Dermis microvascular lymphatic vessel endothelial cell (primary cell): Measurements from ENCODE around the gene NAT14. TPM values are rescaled to one million over a fixed set of nuclear protein-coding genes. Genes with fewer than 3 reads are reported as not detected.

Experiments
- DNase-seq, 2 donors: peaks; one replicate each; pipeline versions ENCODE4 v3.0.0 to v3.0.0-alpha.2; 2010; ENCODE audit warnings: low read depth in 2 of 2
- total RNA-seq: library from RNA; depleted of rRNA; stranded (reverse); fragments of >200 nt; gene quantifications from 2 replicates; pipeline ENCODE4 v1.2.1, GENCODE V29; 2014

Gene NAT14
- total RNA-seq, 1 donor from 2014 or later, result 8.9 TPM

- DNase-seq, result no peak
These were observed 50.4 kb downstream of the NAT14 start for GRCh38 chr19:55535173-55535964.

GRCh38 chr19:55535965-55536350 lies 51.0 kb downstream of the NAT14 start:
- no peak for DNase-seq

- DNase-seq, result no peak
These were observed 51.4 kb downstream of the NAT14 start for GRCh38 chr19:55536366-55536765.

Other genes with a start within 250 kb of the NAT14 start
- gene PPP6R1, start 226.2 kb upstream of the NAT14 start, total RNA-seq, result 19.9 and 34.9 TPM in 2 replicates
- gene HSPBP1, start 205.1 kb upstream of the NAT14 start, total RNA-seq, result 19.9 and 26.8 TPM in 2 replicates
- 0.39 and 1.3 TPM in 2 replicates for gene BRSK1, start 201.2 kb upstream of the NAT14 start, total RNA-seq
- not detected in 2 replicates for gene TMEM150B, start 159.8 kb upstream of the NAT14 start, total RNA-seq
- gene KMT5C, start 145.3 kb upstream of the NAT14 start, total RNA-seq, result 3.2 and 4.6 TPM in 2 replicates
- not detected in 2 replicates for gene COX6B2, start 130.5 kb upstream of the NAT14 start, total RNA-seq
- not detected in 2 replicates for gene GARIN5B, start 121.9 kb upstream of the NAT14 start, total RNA-seq
- gene IL11, start 114.7 kb upstream of the NAT14 start, total RNA-seq, result under 0.01 and 0.13 TPM in 2 replicates
- not detected in 2 replicates for gene TMEM190, start 108.4 kb upstream of the NAT14 start, total RNA-seq
- gene TMEM238, start 100.9 kb upstream of the NAT14 start, total RNA-seq, result 0.26 and 0.63 TPM in 2 replicates
- 126 and 262 TPM in 2 replicates for gene RPL28, start 99.3 kb upstream of the NAT14 start, total RNA-seq
- gene UBE2S, start 77.4 kb upstream of the NAT14 start, total RNA-seq, result 40.6 and 54.6 TPM in 2 replicates
- not detected in 2 replicates for gene SHISA7, start 41.9 kb upstream of the NAT14 start, total RNA-seq
- gene ISOC2, start 23.5 kb upstream of the NAT14 start, total RNA-seq, result 61.0 and 75.9 TPM in 2 replicates
- gene C19orf85, start 20.4 kb upstream of the NAT14 start, total RNA-seq, result not detected in 2 replicates
- gene ZNF628, start 8.6 kb upstream of the NAT14 start, total RNA-seq, result 0.77 and 2.1 TPM in 2 replicates
- under 0.01 and 0.13 TPM in 2 replicates for gene SSC5D, start 3.2 kb downstream of the NAT14 start, total RNA-seq
- not detected in 2 replicates for gene SBK2, start 51.9 kb downstream of the NAT14 start, total RNA-seq
- gene SBK3, start 60.4 kb downstream of the NAT14 start, total RNA-seq, result 0.13 and 0.26 TPM in 2 replicates
- 1.9 and 3.5 TPM in 2 replicates for gene ZNF579, start 95.7 kb downstream of the NAT14 start, total RNA-seq
- 2.6 and 3.3 TPM in 2 replicates for gene FIZ1, start 114.3 kb downstream of the NAT14 start, total RNA-seq
- gene ZNF524, start 115.1 kb downstream of the NAT14 start, total RNA-seq, result 6.9 and 11.9 TPM in 2 replicates
- 0.39 and 1.5 TPM in 2 replicates for gene ZNF865, start 120.5 kb downstream of the NAT14 start, total RNA-seq
- gene ZNF784, start 139.4 kb downstream of the NAT14 start, total RNA-seq, result 3.3 and 4.9 TPM in 2 replicates
- gene ZNF580, start 155.8 kb downstream of the NAT14 start, total RNA-seq, result 1.0 and 3.0 TPM in 2 replicates
- 20.0 and 25.8 TPM in 2 replicates for gene ZNF581, start 158.5 kb downstream of the NAT14 start, total RNA-seq
- gene CCDC106, start 163.0 kb downstream of the NAT14 start, total RNA-seq, result 4.6 and 9.5 TPM in 2 replicates
- 84.0 and 95.8 TPM in 2 replicates for gene U2AF2, start 169.8 kb downstream of the NAT14 start, total RNA-seq
- gene EPN1, start 190.0 kb downstream of the NAT14 start, total RNA-seq, result 25.0 and 59.2 TPM in 2 replicates